Activated B cell treated with CpG ODN at 0.5 μM for 24 hours (primary cell): ENCODE data around the gene CLEC1A. TPM values are rescaled to one million over a fixed set of nuclear protein-coding genes. Genes with fewer than 3 reads are reported as not detected.

Source experiments
- ATAC-seq: fragments of 200-7000 bp; cut with Tn5 transposase; one replicate; pipeline ENCODE4 v1.10.0; 2021; ENCODE audit warnings: low read depth, mild to moderate bottlenecking, moderate library complexity
- CTCF ChIA-PET: fragments of 350-600 bp; sonication (Branson Sonifier 250); formaldehyde crosslinking; loops from one replicate; lab custom pipeline; 2021; ENCODE audit warnings: antibody characterized with exemption; lab: Charles Lee
- POLR2A ChIA-PET: fragments of 350-600 bp; sonication (Branson Sonifier 250); formaldehyde crosslinking; loops from one replicate; lab custom pipeline; 2021; ENCODE audit warnings: antibody characterized with exemption; lab: Charles Lee
- DNase-seq: peaks from one replicate; pipeline ENCODE4 v3.0.0; 2022
- H3K27ac Mint-ChIP-seq: one replicate; pipeline ENCODE4 v1.8.0; 2020; ENCODE audit warnings: mixed read lengths
- H3K27me3 Mint-ChIP-seq: one replicate; pipeline ENCODE4 v1.8.0; 2021; ENCODE audit warnings: mixed read lengths
- H3K36me3 Mint-ChIP-seq: one replicate; pipeline ENCODE4 v1.8.0; 2021; ENCODE audit warnings: low read depth, mixed read lengths
- H3K4me1 Mint-ChIP-seq: one replicate; pipeline ENCODE4 v1.8.0; 2021; ENCODE audit warnings: mixed read lengths
- H3K4me3 Mint-ChIP-seq: one replicate; pipeline ENCODE4 v1.8.0; 2020; ENCODE audit warnings: mild to moderate bottlenecking, mixed read lengths
- H3K9me3 Mint-ChIP-seq: one replicate; pipeline ENCODE4 v1.8.0; 2020; ENCODE audit warnings: mixed read lengths
- CTCF ChIP-seq: fragments of 200-600 bp; IDR thresholded peaks from one replicate; pipeline ENCODE4 v1.8.0; 2022; ENCODE audit warnings: antibody characterized with exemption, mild to moderate bottlenecking
- intact Hi-C: fragments of 100-400 bp; cut with micrococcal nuclease; formaldehyde crosslinking; loops from one replicate; pipeline ENCODE4 v1.15.1; 2024
- total RNA-seq: library from RNA; stranded (reverse); gene quantifications from 2 replicates; pipeline ENCODE4 v1.2.3, GENCODE V29; 2022

The CLEC1A gene
- total RNA-seq, 1 donor from 2014 or later = not detected

GRCh38 chr12:10094646-10095395 is 4.0 kb downstream of the CLEC1A start:
- Mint-ChIP-seq H3K27ac (no peak overlapping the region), H3K4me3 (no peak overlapping the region), H3K27me3 (peaks cover 6% of the 10 kb centered on the region), H3K9me3 (no peaks in the 10 kb centered on the region), H3K4me1 (no peaks in the 10 kb centered on the region), H3K36me3 (no peaks in the 10 kb centered on the region)
- no peak for DNase-seq
- intact Hi-C loops = no loop called here
- ATAC-seq = no peak
- POLR2A ChIA-PET = no interaction called here
- TF ChIP-seq CTCF = no peak
- CTCF ChIA-PET = no interaction called here

GRCh38 chr12:10088955-10089900 is 9.6 kb downstream of the CLEC1A start:
- POLR2A ChIA-PET = no interaction called here
- CTCF ChIA-PET = no interaction called here
- DNase-seq (no peak), ATAC-seq (no peak)
- no peak for TF ChIP-seq CTCF
- H3K9me3 Mint-ChIP-seq = peaks cover 5% of the 10 kb centered on the region
- intact Hi-C loops = no loop called here
- no peaks in the 10 kb centered on the region for H3K4me1 Mint-ChIP-seq
- H3K36me3 Mint-ChIP-seq = no peaks in the 10 kb centered on the region
- peaks cover under 1% of the 10 kb centered on the region for H3K27me3 Mint-ChIP-seq
- H3K27ac Mint-ChIP-seq = no peak overlapping the region
- H3K4me3 Mint-ChIP-seq = no peak overlapping the region

- ATAC-seq (no peak), DNase-seq (no peak)
- Mint-ChIP-seq H3K4me3 (no peak overlapping the region), H3K27ac (no peak overlapping the region), H3K9me3 (peaks cover 11% of the 10 kb centered on the region), H3K4me1 (no peaks in the 10 kb centered on the region), H3K36me3 (no peaks in the 10 kb centered on the region), H3K27me3 (peaks cover 2% of the 10 kb centered on the region)
- ChIA-PET POLR2A (no interaction called here), CTCF (no interaction called here)
- intact Hi-C loops = no loop called here
- no peak for TF ChIP-seq CTCF
Measured at GRCh38 chr12:10088031-10088430, 10.8 kb downstream of the CLEC1A start.

GRCh38 chr12:10086387-10086786 is 12.4 kb downstream of the CLEC1A start:
- Mint-ChIP-seq H3K9me3 (peaks cover 16% of the 10 kb centered on the region), H3K36me3 (no peaks in the 10 kb centered on the region), H3K27ac (no peak overlapping the region), H3K4me1 (no peaks in the 10 kb centered on the region), H3K27me3 (peaks cover 9% of the 10 kb centered on the region), H3K4me3 (no peak overlapping the region)
- no peak for DNase-seq
- TF ChIP-seq CTCF = no peak
- ChIA-PET POLR2A (no interaction called here), CTCF (no interaction called here)
- intact Hi-C loops = no loop called here
- ATAC-seq = no peak

GRCh38 chr12:10084733-10085132 is 14.1 kb downstream of the CLEC1A start:
- Mint-ChIP-seq H3K9me3 (peaks cover 16% of the 10 kb centered on the region), H3K36me3 (no peaks in the 10 kb centered on the region), H3K4me1 (no peaks in the 10 kb centered on the region), H3K27ac (no peak overlapping the region), H3K27me3 (peaks cover 15% of the 10 kb centered on the region), H3K4me3 (no peak overlapping the region)
- ChIA-PET CTCF (no interaction called here), POLR2A (no interaction called here)
- no peak for TF ChIP-seq CTCF
- intact Hi-C loops = no loop called here
- no peak for ATAC-seq
- no peak for DNase-seq
